ENCODE measurements around the gene FNDC10.

GRCh38 chr1:1558591-1558990, 41.3 kb downstream of the FNDC10 start:
- TF ChIP-seq CTCF (IDR thresholded peaks at IDR 0.05 in 2 of 3, conservative IDR thresholded peaks at IDR 0.05 in 1 of 3; ENCODE audit: borderline replicate concordance in 1 of 3, insufficient read depth in 1 of 3, low read depth in 2 of 3, low read length in 2 of 3) = no peak
- no peak for TF ChIP-seq POLR2A (IDR thresholded peaks at IDR 0.05; ENCODE audit: borderline replicate concordance, extremely low read depth, insufficient read depth, insufficient read length)
- 0 out of 2 replicates have a peak, but pooled peaks have one; percentile 3 for TF ChIP-seq SIN3A (IDR thresholded peaks at IDR 0.05; ENCODE audit: low read depth)
- no peak for TF ChIP-seq EZH2 (IDR thresholded peaks at IDR 0.05)
- TF ChIP-seq POLR2AphosphoS5 (IDR thresholded peaks at IDR 0.05; ENCODE audit: low read depth, low read length) = no peak
- TF ChIP-seq ZBTB33 (IDR thresholded peaks at IDR 0.05; ENCODE audit: extremely low read depth, insufficient replicate concordance, low read length) = no peak
- no peak for TF ChIP-seq RAD21 (IDR thresholded peaks at IDR 0.05; ENCODE audit: low read depth)
- no peak for TF ChIP-seq ATF3 (IDR thresholded peaks at IDR 0.05)
- no peak for TF ChIP-seq EGR1 (IDR thresholded peaks at IDR 0.05; ENCODE audit: low read depth)
- no peak for TF ChIP-seq SP1 (IDR thresholded peaks at IDR 0.05; ENCODE audit: low read depth)
- TF ChIP-seq ZNF274 (IDR thresholded peaks at IDR 0.05; ENCODE audit: low read depth, low read length) = no peak
- no peak for TF ChIP-seq CBX3 (IDR thresholded peaks at IDR 0.05; ENCODE audit: low read depth)
- TF ChIP-seq YY1 (IDR thresholded peaks at IDR 0.05; ENCODE audit: extremely low read depth, insufficient replicate concordance, low read depth, low read length) = no peak

Data from HCT116 (cell line).